CD4-positive, alpha-beta T cell treated with Interleukin-2 at 100 ng/mL for 4 hours (primary cell): ENCODE data around the gene ALKBH4.
"Not testable (repeated sequence)": the region's sequence is repeated elsewhere in the genome, so short reads cannot be mapped to it uniquely, and the experiment has no call there.

Experiments used
- DNase-seq: peaks from one replicate; pipeline ENCODE4 v3.0.0-alpha.2; 2020; ENCODE audit warnings: low spot score

The ALKBH4 gene

DNA sequence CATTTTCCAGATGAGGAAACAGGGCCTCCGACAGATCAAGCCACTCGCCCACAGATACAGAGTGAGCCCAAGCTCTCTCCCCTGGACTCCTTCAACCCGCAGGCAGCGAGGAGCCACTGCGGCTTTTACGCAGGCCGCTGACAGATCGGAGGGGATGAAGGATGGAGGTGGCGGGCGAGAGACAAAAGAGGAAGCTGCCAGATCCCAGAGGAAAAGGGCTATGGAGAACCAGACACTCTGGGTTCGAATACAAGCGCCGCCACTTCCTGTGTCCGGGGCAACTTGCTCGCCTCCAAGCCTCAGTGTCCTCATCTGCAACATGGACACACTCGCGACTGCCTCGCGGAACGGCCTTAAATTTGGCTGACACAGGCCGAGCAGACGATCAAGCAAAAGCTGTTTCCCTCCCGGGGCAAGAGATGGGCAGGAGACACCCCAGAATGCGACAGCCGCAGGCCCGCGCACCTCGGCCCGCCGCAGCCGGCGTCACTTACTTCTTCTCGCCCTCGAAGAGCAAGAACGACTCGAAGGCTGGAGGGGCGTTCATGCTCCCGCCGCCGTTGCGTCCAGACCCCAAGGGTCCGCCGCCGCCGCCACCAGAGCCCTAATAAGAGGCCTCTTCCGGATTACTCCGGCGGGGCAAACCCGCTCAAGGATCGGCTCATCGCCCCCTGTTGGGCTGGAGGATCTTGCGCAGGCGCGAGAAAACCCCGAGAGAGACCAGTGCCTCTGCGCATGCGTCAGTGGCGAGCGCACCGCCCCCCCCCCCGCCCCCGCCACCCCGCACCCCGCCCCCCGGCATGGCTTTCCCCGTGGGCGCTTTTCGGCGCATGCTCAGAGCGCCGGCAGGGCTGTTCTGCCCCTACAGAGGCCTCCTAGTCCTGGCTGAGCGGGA lies 13.9 kb upstream of the ALKBH4 start, which contains the start of gene POLR2J:
POLR2J (minus strand) TSS at position 609 of the 895 bp plus-strand sequence; CDS start at position 547, 62 bp downstream.
- DNase-seq = peak; percentile 96

- not testable (repeated sequence) for DNase-seq
Measured at GRCh38 chr7:102474736-102475435, 10.2 kb upstream of the ALKBH4 start.

DNA sequence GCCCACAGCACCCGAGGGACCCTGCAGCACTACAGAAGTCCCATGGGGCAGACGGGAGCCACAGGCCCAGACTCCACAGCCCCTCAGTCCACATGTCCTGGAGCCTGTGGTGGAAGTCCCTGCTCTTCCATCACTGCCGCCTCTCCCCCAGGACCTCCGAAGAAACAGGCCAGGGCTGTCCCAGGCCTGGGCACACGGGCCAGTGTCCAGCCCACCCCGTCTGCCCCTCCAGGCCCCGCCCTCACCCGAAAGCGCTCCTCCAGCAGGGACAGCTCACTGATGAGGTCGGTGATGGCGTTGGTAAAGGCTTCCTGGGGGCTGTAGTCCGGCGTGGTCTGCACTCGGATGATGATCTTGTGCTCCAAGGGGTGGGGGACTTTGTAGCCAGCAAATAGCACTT lies 9.5 kb upstream of the ALKBH4 start:
- not testable (repeated sequence) for DNase-seq

DNA sequence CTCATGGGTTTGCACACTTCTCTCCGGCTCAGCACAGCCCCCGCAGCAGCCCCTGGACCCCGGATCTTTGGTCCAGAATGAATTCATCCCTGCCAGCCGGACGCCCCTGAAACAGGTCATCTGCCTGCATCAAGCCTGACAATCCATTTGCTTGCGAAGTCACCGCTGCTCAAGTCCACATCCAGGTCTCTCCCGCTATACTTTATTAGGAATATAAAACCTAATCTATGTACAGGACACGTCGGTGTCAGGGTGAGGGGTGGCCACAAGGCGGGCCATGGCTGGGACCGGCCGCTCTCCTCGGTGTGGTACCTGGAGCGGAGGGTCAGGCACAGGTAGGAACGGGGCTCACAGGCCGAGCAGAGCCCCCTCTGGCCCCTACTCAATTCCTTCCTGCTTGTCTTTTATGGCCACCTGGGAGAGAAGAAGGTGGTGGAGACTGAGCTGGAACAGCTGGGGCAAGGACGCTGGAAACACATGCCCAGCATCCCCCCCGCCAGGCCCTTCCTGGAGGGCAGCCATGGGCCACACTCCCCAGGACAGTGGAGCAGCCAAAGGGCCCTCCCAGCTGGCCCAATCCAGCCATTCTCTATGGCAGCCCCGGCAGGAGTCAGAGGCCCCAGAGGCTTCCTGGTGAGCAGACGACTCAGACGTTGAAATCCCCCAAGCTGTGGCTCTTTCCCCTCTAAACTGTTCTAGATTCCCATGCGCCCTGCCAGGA lies 8.8 kb upstream of the ALKBH4 start:
- DNase-seq = no peak

GRCh38 chr7:102472126-102473041 lies 7.7 kb upstream of the ALKBH4 start:
- DNase-seq = no peak

GRCh38 chr7:102471791-102472125 lies 7.1 kb upstream of the ALKBH4 start:
- no peak for DNase-seq

DNA sequence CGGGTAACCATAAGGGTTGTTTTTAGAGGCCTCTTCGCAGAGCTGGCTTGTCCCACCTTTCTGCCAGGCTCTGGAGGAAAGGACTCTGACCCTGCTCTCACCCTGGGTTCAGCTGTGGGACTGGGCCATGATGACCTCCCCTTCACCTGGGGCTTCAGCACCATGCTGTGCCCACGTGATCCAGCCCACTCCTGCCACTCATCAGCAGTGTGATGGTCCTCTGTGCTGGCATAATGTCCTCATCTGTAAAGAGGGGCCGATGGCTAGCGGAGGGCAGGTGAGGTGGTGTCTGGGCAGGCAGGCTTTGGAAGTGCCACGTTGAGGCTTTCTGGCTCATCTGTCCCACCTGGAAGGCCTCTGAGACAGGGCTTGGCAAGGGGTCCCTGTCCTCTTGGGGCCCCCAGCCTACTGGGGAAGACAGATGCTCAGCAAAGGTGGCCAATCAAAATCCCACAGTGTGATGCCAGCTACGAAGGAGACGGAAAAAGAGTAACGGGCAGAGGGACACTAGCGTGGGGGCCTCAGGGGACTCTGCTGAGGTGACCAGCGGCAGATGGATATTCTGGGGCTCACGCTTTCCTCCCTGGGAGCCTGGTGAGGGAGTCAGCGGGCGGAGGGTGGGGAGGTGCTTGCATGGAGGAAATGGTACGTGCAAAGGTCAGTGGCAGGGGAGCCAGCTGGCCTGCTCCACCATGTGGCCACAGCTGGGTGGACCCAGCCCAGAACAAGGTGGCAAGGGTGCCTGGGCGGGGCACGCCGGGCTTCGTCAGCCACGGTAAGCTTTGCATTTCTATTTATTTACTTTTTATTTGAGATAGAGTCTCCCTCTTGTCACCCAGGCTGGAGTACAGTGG lies 5.5 kb upstream of the ALKBH4 start:
- DNase-seq = no peak

- no peak for DNase-seq
Measured at GRCh38 chr7:102469351-102469971, 4.8 kb upstream of the ALKBH4 start.

- DNase-seq = no peak
Measured at GRCh38 chr7:102468478-102469350, 4.1 kb upstream of the ALKBH4 start.

GRCh38 chr7:102467581-102468477 lies 3.2 kb upstream of the ALKBH4 start:
- DNase-seq = no peak

GRCh38 chr7:102466097-102466496 lies 1.4 kb upstream of the ALKBH4 start:
- DNase-seq = no peak

DNA sequence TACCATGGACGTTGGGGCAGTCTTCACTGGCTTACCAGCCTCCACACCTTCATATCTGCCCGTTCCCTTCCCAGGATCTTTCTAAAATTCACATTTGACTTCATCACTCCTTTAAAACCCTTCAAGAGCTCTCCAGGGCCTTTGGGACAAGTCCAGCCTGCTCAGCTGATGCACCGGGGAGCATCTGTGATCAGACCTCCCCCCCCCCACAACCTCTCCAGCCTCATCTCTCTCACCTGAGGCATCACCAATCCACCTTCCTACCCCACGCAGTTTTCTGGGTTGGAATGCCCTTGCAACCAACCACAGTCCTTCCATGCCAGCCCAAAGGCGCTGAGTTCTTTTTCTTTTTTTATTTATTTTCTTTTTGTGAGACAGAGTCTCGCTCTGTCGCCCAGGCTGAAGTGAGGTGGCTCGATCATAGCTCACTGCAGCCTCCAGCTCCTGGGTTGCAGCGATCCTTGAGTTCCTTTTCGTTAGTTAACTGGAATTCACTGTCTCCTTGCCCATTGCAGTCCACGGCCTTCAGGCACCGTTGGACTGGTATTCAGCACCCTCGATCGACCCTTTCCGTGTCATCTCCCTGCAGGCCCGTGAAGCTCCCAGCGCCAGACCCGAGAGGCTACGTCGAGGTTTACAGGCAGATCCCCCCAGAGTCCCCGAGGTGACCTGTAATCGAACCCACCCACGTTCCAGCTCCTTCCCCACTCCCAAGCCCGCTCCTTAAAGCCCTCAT lies 654 bp downstream of the ALKBH4 start:
- DNase-seq = no peak

GRCh38 chr7:102460467-102460866 lies 4.2 kb downstream of the ALKBH4 start:
- DNase-seq = no peak

- DNase-seq = no peak
Measured at GRCh38 chr7:102459221-102459844, 5.3 kb downstream of the ALKBH4 start.

DNA sequence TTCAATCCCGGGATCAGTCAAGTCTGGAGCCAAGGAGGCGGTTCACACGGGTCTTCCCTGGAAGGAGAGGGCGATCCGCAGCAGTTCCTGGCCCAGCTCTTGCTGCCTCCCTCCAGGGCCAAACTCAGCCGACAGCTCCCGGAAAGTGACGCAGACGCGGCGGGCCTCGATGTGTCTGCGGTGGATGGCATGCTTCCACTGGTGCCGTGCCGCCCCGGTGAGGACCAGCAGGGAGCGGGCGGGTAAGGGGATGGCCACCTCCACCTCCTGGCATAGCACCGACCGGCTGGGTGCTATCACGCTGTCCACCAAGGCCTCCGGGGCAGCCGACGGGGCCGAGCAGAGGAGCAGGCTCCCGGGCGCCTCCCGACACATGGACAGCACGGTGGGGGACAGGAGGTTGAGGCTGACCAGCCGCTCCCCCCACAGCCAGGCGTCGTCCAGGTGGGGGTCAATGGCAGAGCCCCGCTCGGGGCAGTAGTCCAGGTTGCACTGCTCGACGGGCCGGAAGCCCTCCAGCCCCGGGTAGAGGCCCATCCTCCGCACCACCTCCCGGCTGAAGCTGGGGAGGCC lies 7.2 kb downstream of the ALKBH4 start:
- no peak for DNase-seq

DNA sequence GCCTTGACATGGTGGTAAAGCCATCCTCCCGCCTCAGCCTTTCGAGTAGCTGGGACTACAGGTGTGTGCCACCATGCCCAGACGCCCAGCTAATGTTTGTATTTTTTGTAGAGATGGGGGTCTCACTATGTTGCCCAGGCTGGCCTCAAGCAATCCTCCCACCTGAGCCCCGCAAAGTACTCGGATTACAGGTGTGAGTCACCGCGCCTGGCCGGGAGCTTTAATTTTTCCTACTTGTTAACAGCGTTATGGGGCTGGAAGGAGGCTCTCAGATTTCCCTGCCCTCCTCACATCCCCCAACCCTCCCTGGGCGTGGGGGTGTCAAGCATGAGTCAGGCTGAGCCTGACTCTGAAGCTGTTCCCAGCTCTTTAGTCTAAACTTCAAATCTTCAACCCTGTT lies 8.3 kb downstream of the ALKBH4 start:
- no peak for DNase-seq

DNA sequence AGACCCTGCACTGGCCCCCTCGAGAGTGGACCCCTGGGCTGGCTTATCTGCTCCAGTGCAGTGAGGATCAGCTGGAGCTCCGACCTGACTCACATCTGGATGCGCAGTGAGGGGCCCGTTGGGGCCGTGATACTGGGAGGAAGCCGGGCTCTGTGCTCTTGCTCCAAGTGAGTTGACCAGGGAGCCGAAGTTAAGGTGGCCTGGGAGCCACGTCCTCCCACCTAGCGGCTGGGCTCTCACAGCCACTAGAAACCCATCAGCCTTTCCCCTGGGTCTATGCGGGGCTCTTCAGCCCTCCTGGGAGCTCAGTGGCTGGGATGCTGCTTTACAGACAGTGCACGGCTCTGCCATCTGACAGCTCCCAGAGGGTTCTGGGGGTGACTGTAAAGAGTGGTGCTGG lies 9.1 kb downstream of the ALKBH4 start:
- no peak for DNase-seq
